ENCODE data around the gene CHST2.
A peak's percentile ranks its signal among the peaks of the same experiment; 100 is the strongest.
"Not testable (repeated sequence)": the region's sequence is repeated elsewhere in the genome, so short reads cannot be mapped to it uniquely, and the experiment has no call there.

Gene CHST2, protein sequence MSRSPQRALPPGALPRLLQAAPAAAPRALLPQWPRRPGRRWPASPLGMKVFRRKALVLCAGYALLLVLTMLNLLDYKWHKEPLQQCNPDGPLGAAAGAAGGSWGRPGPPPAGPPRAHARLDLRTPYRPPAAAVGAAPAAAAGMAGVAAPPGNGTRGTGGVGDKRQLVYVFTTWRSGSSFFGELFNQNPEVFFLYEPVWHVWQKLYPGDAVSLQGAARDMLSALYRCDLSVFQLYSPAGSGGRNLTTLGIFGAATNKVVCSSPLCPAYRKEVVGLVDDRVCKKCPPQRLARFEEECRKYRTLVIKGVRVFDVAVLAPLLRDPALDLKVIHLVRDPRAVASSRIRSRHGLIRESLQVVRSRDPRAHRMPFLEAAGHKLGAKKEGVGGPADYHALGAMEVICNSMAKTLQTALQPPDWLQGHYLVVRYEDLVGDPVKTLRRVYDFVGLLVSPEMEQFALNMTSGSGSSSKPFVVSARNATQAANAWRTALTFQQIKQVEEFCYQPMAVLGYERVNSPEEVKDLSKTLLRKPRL

DNA sequence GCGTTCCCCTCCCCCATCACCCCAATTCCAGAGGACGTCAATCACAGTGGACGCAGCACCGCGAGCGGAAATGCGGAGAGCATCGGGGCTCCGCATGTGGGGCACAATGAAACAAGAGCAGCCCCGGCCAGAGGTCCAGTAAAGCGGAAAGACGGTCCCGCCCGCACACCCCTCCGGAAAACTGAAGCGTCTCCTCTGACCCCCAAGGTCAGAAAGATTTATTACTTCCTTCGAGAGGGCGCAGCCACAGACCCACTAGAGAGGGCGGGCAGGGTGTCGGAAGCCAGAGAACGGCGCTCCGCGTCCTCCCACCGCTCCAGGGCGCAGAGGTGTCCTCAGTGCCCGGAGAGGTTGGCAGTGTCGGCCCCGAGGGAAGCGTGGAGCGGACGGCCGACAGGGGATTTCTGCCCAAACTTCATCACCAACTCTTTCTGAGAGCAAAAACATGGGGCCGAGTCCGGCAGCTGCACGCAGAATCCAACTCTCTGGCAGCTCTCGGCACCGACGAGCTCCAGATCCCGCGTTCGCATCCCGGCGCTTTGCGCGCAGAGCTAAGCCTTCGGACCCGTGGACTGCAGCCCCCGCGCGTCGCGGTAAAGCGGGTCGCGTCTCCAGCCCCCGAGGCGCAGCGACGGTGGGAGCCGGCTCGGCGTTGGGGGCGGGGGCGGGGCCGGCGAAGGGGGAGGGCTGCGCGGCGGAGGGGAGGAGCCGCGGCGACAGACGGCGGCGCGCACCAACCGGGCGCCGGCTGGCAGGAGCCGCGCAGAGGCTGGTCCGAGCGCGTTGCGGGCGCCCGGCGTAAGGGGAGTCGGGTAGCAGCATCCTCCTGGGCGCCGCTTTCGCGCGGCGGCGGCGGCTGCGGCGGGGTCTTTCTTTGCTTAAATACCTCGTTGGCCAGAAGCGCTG, at the start of gene CHST2:
CHST2 (plus strand) TSS at position 763 of the 906 bp plus-strand sequence. CDS start 1,046 bp downstream, outside the sequence.
- no peak for DNase-seq (ENCODE audit: low read depth)

DNA sequence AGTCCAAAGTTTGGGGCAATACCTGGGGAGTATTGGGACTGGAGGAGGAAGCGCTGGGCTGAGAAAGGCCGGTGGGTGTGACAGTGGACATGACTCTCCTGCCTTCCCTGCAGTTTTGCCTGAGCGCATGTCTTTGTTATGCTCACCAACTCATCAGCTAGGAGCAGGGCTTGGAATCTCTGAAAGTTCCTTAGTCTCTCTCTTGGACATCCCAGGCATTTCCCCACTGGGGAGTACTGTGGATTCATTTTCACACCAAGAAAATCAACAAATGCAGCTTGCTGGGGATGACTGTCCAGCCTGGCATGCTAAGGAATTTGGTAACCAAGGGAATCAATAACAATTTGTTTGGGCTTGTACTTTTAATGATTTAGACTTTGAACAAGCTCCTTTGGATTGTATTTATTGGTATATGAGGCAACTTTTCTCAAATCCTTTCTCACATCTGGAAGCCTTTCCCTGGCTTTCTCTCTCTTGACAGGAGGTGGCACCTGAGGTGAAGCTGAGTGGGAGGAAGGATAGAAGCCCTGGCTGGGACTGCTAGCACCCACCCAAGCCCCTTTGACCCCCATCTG, 48.5 kb upstream of the CHST2 start:
- DNase-seq (ENCODE audit: low read depth), result peak; percentile 79

DNA sequence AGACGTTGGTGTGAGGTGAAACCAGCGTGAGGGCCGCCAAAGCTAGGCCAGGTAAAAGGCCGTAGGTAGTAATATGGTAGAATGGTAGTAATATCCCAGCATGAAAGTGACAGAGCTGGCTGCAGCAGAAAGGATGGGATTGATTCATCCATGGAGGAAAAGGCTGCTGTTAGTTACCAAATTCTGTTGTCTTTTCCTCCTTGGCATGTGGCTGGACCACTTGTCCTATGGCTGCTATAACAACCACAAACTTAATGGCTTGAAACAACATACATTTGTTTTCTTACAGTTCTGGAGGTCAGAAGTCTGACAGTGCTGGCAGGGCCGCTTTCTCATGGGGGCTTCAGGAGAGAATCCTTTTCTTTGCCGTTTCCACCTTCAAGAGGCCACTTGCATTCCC, 47.8 kb upstream of the CHST2 start:
- DNase-seq (ENCODE audit: low read depth), result no peak

DNA sequence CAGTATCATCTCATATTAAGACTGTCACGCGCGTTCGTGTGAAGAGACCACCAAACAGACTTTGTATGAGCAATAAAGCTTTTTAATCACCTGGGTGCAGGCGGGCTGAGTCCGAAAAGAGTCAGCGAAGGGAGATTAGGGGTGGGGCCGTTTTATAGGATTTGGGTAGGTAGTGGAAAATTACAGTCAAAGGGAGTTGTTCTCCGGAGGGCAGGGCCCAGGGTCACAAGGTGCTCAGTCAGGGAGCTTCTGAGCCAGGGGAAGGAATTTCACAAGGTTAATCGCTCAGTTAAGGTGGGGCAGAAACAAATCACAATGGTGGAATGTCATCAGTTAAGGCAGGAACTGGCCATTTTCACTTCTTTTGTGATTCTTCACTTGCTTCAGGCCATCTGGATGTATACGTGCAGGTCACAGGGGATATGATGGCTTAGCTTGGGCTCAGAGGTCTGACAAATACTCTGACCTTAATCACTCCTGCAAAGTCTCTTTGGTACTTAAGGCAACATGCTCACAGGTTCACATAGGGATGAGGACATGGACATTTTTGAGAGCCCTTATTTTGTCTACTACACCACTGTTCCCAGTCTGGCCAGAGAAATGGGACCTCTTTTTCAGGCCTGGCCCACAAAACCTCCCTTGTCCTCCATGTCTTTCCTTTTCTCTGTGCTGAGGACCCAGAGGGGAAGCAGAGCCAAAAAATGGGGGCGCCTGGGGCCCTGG, 47.1 kb upstream of the CHST2 start:
- DNase-seq (ENCODE audit: low read depth), result not testable (repeated sequence)

DNA sequence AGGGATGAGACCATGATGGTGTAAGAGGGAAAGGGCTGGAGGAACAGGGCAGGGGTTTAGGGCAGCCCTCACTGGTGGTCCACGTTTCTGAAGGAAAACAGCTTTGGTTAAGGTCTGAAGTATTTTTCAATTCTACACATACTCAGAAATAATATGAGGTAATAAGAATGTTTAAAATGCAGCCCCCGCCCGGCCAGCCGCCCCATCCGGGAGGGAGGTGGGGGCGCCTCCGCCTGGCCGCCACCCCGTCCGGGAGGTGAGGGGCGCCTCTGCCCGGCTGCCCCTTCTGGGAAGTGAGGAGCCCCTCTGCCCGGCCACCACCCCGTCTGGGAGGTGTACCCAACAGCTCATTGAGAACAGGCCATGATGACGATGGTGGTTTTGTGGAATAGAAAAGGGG, 46.0 kb upstream of the CHST2 start:
- DNase-seq (ENCODE audit: low read depth), result not testable (repeated sequence)

DNA sequence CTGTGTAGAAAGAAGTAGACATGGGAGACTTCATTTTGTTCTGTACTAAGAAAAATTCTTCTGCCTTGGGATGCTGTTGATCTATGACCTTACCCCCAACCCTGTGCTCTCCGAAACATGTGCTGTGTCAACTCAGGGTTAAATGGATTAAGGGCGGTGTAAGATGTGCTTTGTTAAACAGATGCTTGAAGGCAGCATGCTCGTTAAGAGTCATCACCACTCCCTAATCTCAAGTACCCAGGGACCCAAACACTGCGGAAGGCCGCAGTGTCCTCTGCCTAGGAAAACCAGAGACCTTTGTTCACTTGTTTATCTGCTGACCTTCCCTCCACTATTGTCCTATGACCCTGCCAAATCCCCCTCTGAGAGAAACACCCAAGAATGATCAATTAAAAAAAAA, 45.6 kb upstream of the CHST2 start:
- DNase-seq (ENCODE audit: low read depth), result not testable (repeated sequence)

DNA sequence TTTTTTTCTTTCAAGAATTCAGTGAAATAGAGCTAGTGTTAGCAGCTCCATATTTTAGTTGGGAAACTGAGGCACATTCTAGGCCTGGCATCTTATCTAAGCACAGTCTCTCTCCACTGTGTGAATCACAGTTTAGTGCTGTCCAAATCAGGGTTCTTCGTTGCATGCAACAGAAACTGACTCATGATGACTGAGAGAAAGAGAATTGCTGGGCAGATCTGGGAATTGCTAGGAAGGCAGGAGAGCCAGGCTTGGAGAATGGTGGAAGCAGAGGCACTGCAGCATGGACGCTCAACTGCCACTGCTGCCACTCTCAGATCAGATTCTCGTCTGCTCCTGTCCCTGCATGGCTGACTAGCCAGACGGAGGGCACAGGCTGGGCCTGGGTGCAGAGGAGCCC, 40.7 kb upstream of the CHST2 start:
- peak; percentile 15 for DNase-seq (ENCODE audit: low read depth)

DNA sequence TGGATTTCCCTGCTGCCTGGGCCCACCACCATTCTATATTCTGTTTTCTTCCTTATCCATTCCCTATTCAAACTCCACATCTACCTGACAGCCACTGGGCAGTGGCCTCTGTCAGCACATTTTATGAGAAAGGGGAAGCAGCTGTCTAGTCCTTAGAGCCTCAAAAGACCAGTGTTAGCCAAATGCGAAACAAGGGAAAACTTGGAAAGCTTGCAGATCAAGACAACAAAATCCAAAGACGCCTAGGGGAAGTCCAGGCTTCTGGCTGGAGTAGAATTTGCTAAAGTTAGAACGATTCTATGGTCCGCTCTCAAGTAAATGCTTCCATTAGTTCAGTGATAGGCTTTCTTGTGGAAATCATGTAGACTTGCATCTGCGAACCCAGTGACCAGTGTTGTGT, 39.4 kb upstream of the CHST2 start:
- no peak for DNase-seq (ENCODE audit: low read depth)

DNA sequence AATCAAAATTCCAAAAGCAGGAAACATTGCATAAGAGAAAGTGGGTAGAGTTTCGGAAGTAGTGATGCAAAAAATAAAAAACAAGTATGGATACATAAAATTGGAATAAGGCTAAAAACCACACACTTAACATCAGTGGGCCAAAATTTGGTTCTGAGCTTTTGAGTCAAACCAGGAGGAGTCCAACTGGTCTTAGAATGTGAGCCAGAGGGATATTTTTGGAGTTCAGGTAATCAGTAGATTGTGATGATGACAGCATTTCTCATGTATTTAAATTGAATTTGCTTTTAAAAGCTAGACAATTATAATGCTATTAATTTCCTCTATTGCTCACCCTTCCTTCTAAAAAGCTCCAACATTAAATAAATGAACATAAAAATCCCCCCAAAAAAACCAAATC, 38.2 kb upstream of the CHST2 start:
- DNase-seq (ENCODE audit: low read depth), result no peak

DNA sequence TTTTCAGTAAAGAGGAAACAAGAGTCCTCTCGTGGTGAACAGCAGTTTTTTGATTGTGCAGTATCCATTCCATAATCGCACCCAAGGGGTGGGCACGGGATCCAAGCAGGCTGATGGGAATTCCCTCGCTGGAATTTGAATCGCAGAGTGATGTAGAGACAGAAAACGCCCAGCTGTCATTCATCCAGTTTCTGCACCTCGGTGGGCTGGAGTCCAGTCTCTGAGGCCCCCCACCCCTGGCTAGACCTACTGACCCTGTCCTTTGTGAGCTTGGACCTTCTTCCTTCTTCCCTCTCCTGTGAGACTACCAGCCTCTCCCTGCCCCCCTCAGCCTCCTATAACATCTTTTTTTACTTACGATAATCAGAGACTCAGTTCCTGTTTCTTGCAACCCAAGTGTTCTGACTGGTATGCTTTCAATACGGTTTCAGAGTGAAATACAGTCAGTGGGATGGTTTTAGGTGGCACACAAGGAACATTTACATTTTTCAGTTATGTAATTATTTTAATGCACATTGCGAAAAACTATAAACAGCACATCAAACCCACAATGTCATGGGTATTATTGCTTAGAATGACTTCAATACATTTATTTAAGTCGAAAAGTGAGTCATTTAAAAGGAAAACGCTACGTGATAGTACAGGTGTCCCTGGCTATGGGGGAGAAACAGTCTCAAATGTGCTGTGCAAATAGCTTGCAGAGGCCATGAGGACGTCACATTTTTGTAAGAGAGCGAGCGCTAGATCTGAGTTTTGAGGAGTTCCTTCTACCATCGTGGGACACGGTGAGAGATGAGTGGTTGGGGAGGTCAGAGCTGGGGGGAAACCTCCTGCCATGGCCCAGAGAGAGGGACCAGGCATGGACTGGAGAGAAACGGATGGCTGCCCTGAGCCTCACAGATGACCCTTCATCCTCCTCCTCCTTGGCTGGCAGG, 37.5 kb upstream of the CHST2 start:
- DNase-seq (ENCODE audit: low read depth), result no peak

DNA sequence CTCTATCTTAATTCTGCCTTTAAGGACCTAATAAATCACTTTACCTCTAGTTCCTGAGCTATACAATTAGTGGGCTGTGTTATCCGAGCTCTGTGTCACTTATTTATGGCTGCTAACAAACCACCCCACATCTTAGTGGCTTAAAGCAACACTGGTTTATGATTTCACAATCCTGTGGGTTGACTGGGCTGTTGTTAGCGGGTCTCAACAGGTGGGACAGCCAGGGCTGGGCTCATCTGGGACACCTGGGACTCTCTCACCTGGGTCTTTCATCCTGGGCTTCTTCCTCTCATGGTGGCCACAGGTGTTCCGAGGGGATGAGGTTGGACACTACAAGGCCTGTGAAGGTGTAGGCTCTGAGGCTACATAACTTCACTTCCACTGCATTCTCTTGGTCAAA, 35.8 kb upstream of the CHST2 start:
- DNase-seq (ENCODE audit: low read depth), result no peak

DNA sequence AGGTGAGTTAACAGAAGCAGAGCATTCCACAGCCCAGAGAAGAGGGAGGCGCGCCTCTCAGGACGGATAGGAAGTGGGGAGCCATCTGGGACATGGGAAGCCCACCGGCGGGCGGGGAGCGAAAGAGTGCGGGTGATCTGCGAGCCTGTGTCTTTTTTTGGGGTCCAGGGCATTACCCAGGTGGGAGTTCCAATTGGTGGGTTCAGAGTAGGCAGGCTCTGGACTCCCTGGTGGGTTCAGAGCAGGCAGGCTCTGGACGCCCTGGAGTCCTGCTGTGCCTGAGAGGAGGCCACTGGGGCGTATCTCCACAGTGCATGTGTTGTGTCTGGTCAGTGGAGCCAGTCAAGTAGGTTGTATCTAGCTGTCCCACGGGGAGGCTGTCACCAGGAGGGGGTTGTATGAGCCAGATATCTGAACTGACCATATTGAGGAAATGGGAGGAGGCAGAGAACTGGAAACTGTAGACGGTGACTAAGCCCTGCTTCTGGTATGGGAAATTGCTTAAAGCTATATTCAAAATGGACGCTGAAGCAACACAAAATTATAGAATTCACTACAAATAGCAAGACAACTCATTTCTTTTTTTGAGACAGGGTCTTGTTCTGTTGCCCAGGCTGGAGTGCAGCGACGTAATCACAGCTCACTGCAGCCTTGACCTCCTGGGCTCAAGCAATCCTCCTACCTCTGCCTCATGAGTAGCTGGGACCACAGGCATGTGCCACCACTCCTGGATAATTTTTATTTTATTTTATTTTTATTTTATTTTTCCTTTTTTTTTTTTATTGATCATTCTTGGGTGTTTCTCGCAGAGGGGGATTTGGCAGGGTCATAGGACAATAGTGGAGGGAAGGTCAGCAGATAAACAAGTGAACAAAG, 34.5 kb upstream of the CHST2 start:
- peak; percentile 41 for DNase-seq (ENCODE audit: low read depth)

DNA sequence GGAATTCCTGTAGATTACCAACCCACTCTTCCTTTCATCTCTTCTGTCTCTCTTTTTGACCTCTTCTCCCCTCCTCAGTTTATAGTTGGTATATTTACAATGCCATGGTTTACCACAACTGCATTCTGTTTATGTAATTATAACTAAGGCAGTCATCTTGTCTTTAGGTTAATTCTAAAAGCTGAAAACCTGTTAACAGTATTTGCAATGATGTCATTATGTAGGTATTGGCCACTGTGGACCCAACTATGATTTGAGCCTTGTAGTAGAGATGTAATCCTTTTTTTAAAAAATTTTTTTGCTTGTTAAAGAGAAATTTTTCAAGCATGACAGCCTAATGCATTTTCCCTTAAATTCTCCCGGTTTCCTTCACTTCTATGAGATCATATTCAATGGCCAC, 30.7 kb upstream of the CHST2 start:
- no peak for DNase-seq (ENCODE audit: low read depth)

DNA sequence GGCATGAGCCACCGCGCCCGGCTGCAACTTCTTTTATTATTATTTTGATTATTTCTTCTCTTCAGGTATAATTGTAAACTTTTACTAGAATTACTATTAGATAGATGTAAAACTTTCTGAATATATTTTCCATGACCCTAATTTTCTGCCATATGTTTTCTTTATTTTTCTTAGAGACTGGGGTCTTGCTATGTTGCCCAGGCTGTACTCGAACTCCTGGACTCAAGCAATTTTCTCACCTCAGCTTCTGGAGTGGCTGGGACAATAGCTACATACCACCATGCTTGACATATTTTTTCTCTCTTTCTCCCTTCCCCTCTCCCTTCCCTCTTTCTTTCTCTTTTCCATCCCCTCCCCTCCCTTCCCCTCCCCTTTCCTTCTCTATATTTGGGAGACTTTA, 29.6 kb upstream of the CHST2 start:
- no peak for DNase-seq (ENCODE audit: low read depth)

DNA sequence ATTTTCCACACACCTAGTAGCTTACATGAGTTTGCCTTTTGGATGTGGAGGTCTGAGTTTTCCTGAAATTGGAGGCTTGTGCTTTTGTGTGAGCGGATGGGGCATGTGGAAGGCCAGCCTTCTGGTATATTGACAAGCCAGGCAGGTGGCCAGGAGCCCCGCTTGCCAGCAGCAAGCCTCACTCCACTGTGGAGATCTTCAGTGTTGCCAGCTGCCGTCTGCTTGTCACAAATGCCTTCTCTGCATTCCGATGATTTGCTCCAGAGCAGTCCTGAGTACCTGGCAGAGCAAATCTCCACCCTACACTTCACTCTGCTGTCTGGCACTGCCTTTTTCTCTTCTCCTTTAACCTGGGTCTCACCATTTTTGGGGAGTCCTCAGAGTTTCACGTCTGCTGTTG, 29.1 kb upstream of the CHST2 start:
- DNase-seq (ENCODE audit: low read depth), result no peak

DNA sequence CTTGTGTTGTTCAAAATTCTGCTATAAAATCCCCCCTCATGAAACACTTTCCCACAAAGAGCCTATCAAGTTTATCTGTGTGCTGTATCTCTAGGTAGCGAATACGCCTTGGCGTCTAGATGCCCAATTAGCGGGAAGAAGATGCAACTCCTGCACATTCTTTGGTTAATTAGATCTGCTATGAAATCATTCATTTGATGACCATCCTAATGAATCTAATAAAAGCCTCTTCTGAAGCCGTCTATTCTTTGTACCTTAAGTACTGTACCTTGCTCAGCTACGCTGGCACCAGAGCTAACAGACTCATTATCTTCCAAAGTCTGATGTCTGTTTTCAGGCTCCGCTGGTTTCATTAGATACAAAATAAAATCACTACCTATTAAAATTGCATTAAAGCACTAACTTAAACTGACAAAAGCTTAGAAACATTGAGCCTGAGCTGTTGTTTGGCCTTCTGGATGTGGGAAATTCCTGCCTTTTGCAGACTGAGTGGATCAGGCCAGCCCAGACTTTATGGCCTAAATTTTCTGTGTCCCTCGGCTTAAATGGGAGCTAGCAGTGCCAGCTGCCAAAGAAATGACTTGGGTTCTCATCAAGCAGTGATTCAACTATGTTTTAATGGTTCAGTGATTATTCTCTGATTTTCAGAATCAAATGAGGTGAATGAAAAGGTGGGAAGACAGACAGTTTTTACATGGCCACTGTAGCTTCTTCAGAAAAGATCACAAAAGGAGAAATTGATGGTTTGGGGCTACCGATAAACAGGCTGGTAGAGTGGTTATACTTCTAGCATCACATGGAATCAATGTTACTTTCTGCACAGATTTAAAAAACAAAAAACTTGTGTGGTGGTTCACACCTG, 28.4 kb upstream of the CHST2 start:
- no peak for DNase-seq (ENCODE audit: low read depth)

DNA sequence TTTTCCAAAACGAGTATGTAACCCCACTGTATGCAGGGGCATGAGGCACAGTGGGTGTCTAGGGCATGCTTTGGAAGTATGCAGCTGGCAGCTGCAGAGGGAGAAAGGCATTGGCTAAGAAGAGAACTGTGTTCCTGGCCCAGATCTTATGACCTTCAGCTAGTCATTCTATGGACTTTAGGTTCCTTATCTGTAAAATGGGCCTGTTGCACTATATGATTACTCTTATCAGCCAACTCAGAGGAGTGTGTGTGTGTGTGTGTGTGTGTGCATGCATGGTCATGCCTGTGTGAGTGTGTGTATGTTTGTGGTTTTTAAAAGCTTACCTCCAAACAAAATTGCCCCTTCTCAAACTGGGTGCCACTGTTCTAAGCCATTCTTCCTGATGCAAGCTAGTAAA, 27.4 kb upstream of the CHST2 start:
- DNase-seq (ENCODE audit: low read depth), result no peak

DNA sequence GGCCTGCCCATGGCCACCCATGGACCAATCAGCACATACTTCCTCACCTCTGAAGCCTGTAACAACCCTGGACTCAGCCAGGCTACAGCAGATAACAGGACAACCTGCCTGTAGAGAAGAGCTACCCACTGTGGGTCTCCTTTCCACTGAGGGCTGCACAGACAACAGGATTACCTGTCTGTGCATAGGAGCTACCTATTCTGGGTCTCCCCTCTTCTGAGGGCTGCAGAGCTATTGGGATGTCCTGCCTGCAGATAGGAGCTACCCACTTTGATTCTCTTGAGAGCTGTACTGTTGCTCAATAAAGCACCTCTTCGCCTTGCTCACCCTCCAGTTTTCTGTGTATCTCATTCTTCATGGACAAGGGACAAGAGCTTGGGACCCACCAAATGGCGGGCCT, 23.8 kb upstream of the CHST2 start:
- DNase-seq (ENCODE audit: low read depth), result no peak

Data from HS-5 (cell line).